ENCODE measurements around the gene CMTM3. TPM values are rescaled to one million over a fixed set of nuclear protein-coding genes. Genes with fewer than 3 reads are reported as not detected.

The CMTM3 gene
- total RNA-seq (2022; extraction: Qiagen RNA extraction; ENCODE audit: low read depth), result 68.4 to 90.2 TPM (median 84.8 TPM) in 5 replicates

GRCh38 chr16:66604376-66605176 lies at the start of gene CMTM3:
CMTM3 (plus strand) TSS chr16:66604704; CDS start chr16:66604806, 102 bp downstream.

GRCh38 chr16:66566051-66566901 lies 38.2 kb upstream of the CMTM3 start, which contains the start of gene CMTM1:
CMTM1 (plus strand) TSS chr16:66566439; CDS start chr16:66566514, 75 bp downstream.

GRCh38 chr16:66578651-66579531 lies 25.6 kb upstream of the CMTM3 start, which contains the start of gene CMTM2:
CMTM2 (plus strand) TSS chr16:66579463; CDS start chr16:66579608, 145 bp downstream.

Other genes starting within 250 kb of the CMTM3 start
- gene CDH5, start 238.0 kb upstream of the CMTM3 start, total RNA-seq (2022; extraction: Qiagen RNA extraction; ENCODE audit: low read depth), result 0.18 to 0.33 TPM (median 0.27 TPM) in 5 replicates
- gene BEAN1, start 177.4 kb upstream of the CMTM3 start, total RNA-seq (2022; extraction: Qiagen RNA extraction; ENCODE audit: low read depth), result 2.3 to 3.5 TPM (median 3.2 TPM) in 5 replicates
- 14.7 to 20.0 TPM (median 16.8 TPM) in 5 replicates for gene TK2, start 54.6 kb upstream of the CMTM3 start, total RNA-seq (2022; extraction: Qiagen RNA extraction; ENCODE audit: low read depth)
- 63.3 to 68.1 TPM (median 64.7 TPM) in 5 replicates for gene CKLF, start 52.1 kb upstream of the CMTM3 start, total RNA-seq (2022; extraction: Qiagen RNA extraction; ENCODE audit: low read depth)
- gene CMTM1, start 38.3 kb upstream of the CMTM3 start, total RNA-seq (2022; extraction: Qiagen RNA extraction; ENCODE audit: low read depth), result 0.76 to 1.7 TPM (median 1.2 TPM) in 5 replicates
- not detected in 5 replicates for gene CMTM2, start 25.2 kb upstream of the CMTM3 start, total RNA-seq (2022; extraction: Qiagen RNA extraction; ENCODE audit: low read depth)
- 17.0 to 34.1 TPM (median 31.2 TPM) in 5 replicates for gene CMTM4, start 92.0 kb downstream of the CMTM3 start, total RNA-seq (2022; extraction: Qiagen RNA extraction; ENCODE audit: low read depth)
- 32.0 to 53.2 TPM (median 50.5 TPM) in 5 replicates for gene DYNC1LI2, start 146.9 kb downstream of the CMTM3 start, total RNA-seq (2022; extraction: Qiagen RNA extraction; ENCODE audit: low read depth)
- not detected in 5 replicates for gene TERB1, start 196.9 kb downstream of the CMTM3 start, total RNA-seq (2022; extraction: Qiagen RNA extraction; ENCODE audit: low read depth)
- gene NAE1, start 226.3 kb downstream of the CMTM3 start, total RNA-seq (2022; extraction: Qiagen RNA extraction; ENCODE audit: low read depth), result 39.8 to 75.2 TPM (median 70.2 TPM) in 5 replicates
- not detected in 5 replicates for gene CA7, start 239.7 kb downstream of the CMTM3 start, total RNA-seq (2022; extraction: Qiagen RNA extraction; ENCODE audit: low read depth)

All from A549 treated with RU486 at 1 μM for 4 hours (cell line).